Transverse colon (tissue), 4 donors: ENCODE measurements around the gene SGIP1.

ENCODE experiments used
- EP300 ChIP-seq: sonication (generic); formaldehyde crosslinking; IDR thresholded peaks from one replicate; pipeline ENCODE4 v1.6.1; 2017; ENCODE audit warnings: antibody characterized with exemption, low read depth
- POLR2A ChIP-seq: fragments of 450-650 bp; IDR thresholded peaks from one replicate; pipeline ENCODE4 v1.6.1; 2016; ENCODE audit warnings: antibody characterized with exemption, mild to moderate bottlenecking, moderate library complexity
- POLR2AphosphoS5 ChIP-seq, 3 donors: sonication (generic); formaldehyde crosslinking; IDR thresholded peaks; one replicate each; pipeline ENCODE4 v1.6.1; 2016; ENCODE audit warnings: antibody characterized with exemption in 3 of 3
- TF ChIP-seq, protein P1 (sequence below), 5 experiments: fragments of 200-600 bp in 3 of 5; fragments of 450-650 bp in 2 of 5; sonication (generic) in 3 of 5; IDR thresholded peaks; 1 replicate in 2 of 5; 2 replicates in 3 of 5; pipeline ENCODE4 v1.5.1; 2016 to 2017; ENCODE audit warnings: antibody characterized with exemption in 5 of 5, inconsistent platforms in 3 of 5, mild to moderate bottlenecking in 2 of 5, moderate library complexity in 1 of 5

- TF ChIP-seq, protein P1, sequence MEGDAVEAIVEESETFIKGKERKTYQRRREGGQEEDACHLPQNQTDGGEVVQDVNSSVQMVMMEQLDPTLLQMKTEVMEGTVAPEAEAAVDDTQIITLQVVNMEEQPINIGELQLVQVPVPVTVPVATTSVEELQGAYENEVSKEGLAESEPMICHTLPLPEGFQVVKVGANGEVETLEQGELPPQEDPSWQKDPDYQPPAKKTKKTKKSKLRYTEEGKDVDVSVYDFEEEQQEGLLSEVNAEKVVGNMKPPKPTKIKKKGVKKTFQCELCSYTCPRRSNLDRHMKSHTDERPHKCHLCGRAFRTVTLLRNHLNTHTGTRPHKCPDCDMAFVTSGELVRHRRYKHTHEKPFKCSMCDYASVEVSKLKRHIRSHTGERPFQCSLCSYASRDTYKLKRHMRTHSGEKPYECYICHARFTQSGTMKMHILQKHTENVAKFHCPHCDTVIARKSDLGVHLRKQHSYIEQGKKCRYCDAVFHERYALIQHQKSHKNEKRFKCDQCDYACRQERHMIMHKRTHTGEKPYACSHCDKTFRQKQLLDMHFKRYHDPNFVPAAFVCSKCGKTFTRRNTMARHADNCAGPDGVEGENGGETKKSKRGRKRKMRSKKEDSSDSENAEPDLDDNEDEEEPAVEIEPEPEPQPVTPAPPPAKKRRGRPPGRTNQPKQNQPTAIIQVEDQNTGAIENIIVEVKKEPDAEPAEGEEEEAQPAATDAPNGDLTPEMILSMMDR (IDR thresholded peaks at IDR 0.05): no peak
- TF ChIP-seq POLR2AphosphoS5 (IDR thresholded peaks at IDR 0.05): no peak
- TF ChIP-seq POLR2A: no peak
- no peak for TF ChIP-seq EP300
Measured at GRCh38 chr1:66696771-66697170, 162.8 kb downstream of the SGIP1 start.
